Endothelial cell (in vitro differentiated cells): ENCODE data around the gene TLK1. TPM values are rescaled to one million over a fixed set of nuclear protein-coding genes. Genes with fewer than 3 reads are reported as not detected.

ENCODE experiments used
- DNase-seq: peaks from one replicate; pipeline ENCODE4 v3.0.0; 2021; ENCODE audit warnings: low spot score
- H3K27ac Mint-ChIP-seq: one replicate; pipeline ENCODE4 v1.8.0; 2021; ENCODE audit warnings: mixed read lengths, inconsistent platforms; ENCODE audit not compliant: unreplicated experiment
- H3K27me3 Mint-ChIP-seq: one replicate; pipeline ENCODE4 v1.8.0; 2021; ENCODE audit warnings: mild to moderate bottlenecking, moderate library complexity, mixed read lengths, inconsistent platforms; ENCODE audit not compliant: unreplicated experiment
- H3K36me3 Mint-ChIP-seq: one replicate; pipeline ENCODE4 v1.8.0; 2021; ENCODE audit warnings: mild to moderate bottlenecking, low read depth, mixed read lengths, inconsistent platforms; ENCODE audit not compliant: unreplicated experiment
- H3K4me1 Mint-ChIP-seq: one replicate; pipeline ENCODE4 v1.8.0; 2021; ENCODE audit warnings: mild to moderate bottlenecking, mixed read lengths, inconsistent platforms; ENCODE audit not compliant: unreplicated experiment
- H3K4me3 Mint-ChIP-seq: one replicate; pipeline ENCODE4 v1.8.0; 2021; ENCODE audit warnings: mild to moderate bottlenecking, mixed read lengths, inconsistent platforms; ENCODE audit not compliant: unreplicated experiment
- H3K9me3 Mint-ChIP-seq: one replicate; pipeline ENCODE4 v1.8.0; 2021; ENCODE audit warnings: mixed read lengths, inconsistent platforms; ENCODE audit not compliant: unreplicated experiment
- total RNA-seq: library from RNA; stranded (reverse); fragmentation: NEBNext Ultra II Directional; extraction: Animal tissue kit (Norgen Biotek cat#: 25700); gene quantifications from one replicate; pipeline ENCODE4 v1.2.1, GENCODE V29; 2021; ENCODE audit not compliant: unreplicated experiment
- TF ChIP-seq, protein P1 (sequence below): fragments of 200-600 bp; sonication (generic); IDR thresholded peaks from one replicate; pipeline ENCODE4 v1.5.0; 2021; ENCODE audit warnings: antibody characterized with exemption; ENCODE audit not compliant: unreplicated experiment

Gene TLK1
- total RNA-seq, 1 donor from 2014 or later = 61.1 TPM

DNA sequence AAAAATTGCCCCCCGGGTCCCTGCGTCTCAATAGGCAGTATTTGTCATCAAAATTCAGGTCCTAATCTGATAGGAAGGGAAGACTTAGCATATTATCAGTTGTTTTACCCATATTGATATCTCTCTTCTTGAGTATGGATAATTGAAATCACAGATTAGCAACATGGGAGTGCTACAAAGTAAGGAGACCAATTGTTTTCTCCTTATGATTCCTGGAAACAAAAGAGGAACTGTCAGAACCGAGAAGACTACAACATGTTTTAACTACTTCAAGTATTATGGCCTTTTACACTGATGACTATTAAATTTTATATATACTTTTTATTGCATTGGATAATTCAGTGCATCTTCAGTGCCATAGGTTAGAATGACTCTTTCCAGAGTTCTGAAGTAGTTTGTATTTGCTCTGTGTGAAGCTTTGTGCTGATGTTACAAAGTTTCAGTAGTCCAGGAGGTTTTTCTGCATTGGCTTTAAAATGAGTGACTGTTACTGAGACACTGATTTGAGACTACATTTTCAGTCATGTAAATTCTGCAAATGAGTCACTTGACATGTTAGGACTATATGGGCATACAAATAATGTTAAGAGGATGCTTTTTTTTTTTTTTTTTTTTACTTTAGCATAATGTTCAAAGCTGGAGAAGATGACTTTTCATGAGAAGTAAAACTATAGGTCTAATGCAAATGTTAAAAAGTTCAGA is 19.7 kb upstream of the TLK1 start:
- TF ChIP-seq, protein P1, sequence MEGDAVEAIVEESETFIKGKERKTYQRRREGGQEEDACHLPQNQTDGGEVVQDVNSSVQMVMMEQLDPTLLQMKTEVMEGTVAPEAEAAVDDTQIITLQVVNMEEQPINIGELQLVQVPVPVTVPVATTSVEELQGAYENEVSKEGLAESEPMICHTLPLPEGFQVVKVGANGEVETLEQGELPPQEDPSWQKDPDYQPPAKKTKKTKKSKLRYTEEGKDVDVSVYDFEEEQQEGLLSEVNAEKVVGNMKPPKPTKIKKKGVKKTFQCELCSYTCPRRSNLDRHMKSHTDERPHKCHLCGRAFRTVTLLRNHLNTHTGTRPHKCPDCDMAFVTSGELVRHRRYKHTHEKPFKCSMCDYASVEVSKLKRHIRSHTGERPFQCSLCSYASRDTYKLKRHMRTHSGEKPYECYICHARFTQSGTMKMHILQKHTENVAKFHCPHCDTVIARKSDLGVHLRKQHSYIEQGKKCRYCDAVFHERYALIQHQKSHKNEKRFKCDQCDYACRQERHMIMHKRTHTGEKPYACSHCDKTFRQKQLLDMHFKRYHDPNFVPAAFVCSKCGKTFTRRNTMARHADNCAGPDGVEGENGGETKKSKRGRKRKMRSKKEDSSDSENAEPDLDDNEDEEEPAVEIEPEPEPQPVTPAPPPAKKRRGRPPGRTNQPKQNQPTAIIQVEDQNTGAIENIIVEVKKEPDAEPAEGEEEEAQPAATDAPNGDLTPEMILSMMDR = no peak
- Mint-ChIP-seq H3K27ac (no peak overlapping the region), H3K36me3 (no peaks in the 10 kb centered on the region), H3K4me3 (no peak overlapping the region), H3K4me1 (peaks cover 3% of the 10 kb centered on the region), H3K27me3 (no peaks in the 10 kb centered on the region), H3K9me3 (no peaks in the 10 kb centered on the region)
- DNase-seq = no peak

DNA sequence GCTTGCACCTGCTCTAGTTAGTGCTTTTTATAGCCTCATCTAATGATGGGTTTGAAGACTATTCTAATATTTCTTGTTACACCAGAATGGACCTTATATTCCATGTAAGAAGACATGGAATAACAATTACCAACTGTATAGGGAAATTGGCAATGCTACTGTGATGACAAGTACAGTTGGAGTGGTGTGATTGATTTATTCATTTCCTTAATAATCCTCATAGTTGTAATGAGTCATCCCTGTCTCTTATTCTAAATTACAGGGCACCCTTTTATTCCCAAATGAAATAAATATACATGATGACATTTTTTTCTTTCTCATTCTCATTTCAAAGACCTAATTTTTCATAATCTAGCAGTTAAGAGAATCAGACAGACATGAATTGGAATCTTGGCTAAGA is 18.3 kb upstream of the TLK1 start:
- no peaks in the 10 kb centered on the region for H3K36me3 Mint-ChIP-seq
- H3K27ac Mint-ChIP-seq = no peak overlapping the region
- TF ChIP-seq, protein P1 = no peak
- peaks cover 6% of the 10 kb centered on the region for H3K4me1 Mint-ChIP-seq
- no peaks in the 10 kb centered on the region for H3K9me3 Mint-ChIP-seq
- no peak overlapping the region for H3K4me3 Mint-ChIP-seq
- no peaks in the 10 kb centered on the region for H3K27me3 Mint-ChIP-seq
- DNase-seq = no peak

DNA sequence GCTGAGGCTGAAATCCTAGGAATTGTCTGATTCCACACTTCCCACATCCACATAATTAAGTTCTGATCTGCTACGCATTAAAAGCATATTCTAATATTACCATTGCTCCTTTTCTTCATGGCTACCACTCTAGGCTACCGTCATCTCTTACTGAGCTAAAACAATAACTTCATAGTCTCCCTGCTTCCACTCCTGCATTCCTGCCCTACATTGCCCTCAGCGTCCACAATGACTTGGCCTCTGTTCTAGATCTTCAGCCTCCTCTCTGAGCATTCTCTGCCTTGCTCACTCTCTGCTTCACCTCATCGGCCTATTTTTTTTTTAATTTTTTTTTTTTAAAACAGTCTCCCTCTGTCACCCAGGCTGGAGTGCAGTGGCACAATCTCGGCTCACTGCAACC is 15.8 kb upstream of the TLK1 start:
- no peak for DNase-seq
- no peak overlapping the region for H3K27ac Mint-ChIP-seq
- H3K4me3 Mint-ChIP-seq = no peak overlapping the region

DNA sequence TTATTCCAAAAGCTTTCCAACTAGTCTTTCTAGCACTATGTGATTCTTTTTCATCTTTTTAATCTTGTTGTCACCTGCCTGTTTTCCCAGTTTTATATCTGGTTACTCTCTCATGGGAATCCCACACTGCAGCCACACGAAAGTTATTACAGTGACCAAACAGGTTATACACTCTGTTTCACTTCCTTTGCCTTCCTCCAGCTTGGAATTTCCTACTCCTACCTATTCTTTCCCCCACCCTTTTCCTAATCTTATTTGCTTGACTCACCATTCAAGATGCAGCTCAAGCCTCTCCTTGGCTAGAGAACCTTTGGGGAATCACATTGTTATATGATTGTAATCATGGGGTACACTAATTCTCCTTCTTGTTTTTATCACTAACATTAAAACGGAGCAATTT is 13.4 kb upstream of the TLK1 start:
- Mint-ChIP-seq H3K9me3 (no peaks in the 10 kb centered on the region), H3K4me3 (no peak overlapping the region), H3K27me3 (no peaks in the 10 kb centered on the region), H3K36me3 (no peaks in the 10 kb centered on the region), H3K4me1 (peaks cover 5% of the 10 kb centered on the region), H3K27ac (no peak overlapping the region)
- TF ChIP-seq, protein P1 = no peak
- no peak for DNase-seq

More for the DNA sequence above, 15.8 kb upstream of the TLK1 start:
- TF ChIP-seq, protein P1 = no peak
- Mint-ChIP-seq H3K27me3 (no peaks in the 10 kb centered on the region), H3K36me3 (no peaks in the 10 kb centered on the region), H3K9me3 (no peaks in the 10 kb centered on the region), H3K4me1 (peaks cover 5% of the 10 kb centered on the region)

DNA sequence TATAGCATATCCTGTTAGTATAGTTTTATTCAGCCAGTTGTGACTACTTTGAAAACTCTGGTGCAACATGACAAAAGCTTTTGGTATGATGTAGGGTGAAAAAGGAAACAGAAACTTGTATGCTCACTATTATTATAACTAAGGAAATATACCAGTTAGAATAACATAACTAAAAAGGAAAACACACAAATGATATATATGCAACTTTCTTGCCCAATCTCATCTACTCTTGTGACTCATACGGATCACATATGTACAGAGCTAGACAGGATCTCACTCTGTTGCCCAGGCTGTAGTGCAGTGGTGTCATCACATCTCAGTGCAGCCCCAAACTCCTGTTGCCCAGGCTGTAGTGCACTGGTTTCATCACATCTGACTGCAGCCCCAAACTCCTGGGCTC is 12.4 kb upstream of the TLK1 start:
- Mint-ChIP-seq H3K9me3 (no peaks in the 10 kb centered on the region), H3K4me1 (peaks cover 5% of the 10 kb centered on the region), H3K36me3 (no peaks in the 10 kb centered on the region), H3K27me3 (no peaks in the 10 kb centered on the region), H3K4me3 (no peak overlapping the region), H3K27ac (no peak overlapping the region)
- no peak for DNase-seq
- TF ChIP-seq, protein P1 = no peak
